ENCODE results near the gene ATP6V0B. TPM values are rescaled to one million over a fixed set of nuclear protein-coding genes. Genes with fewer than 3 reads are reported as not detected.

ATP6V0B gene
- total and polyA plus RNA-seq, 2 of the 8 experiments (the other 6 are each of a cell fraction or from before 2014, with no cell fraction given): 105 to 308 TPM

DNA sequence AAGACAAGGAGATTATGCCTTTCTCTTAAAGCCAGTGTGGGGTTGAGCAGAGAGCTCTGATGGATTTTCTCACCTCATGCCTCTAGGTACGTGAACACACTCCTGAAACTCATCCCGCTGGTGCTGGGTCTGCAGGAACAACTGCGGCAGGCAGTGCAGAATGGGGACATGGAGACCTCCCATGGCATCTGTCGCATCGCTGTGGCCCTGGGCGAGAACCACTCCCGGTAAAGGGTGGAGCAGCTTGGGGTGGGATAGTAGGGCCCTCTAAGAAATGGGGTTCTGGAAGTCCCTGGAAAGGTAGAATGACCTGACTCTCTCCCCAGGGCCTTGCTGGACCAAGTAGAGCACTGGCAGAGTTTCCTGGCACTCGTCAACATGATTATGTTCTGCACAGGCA, 18.5 kb upstream of the ATP6V0B start:
- H2BK120ac ChIP-seq (replicated peaks; ENCODE audit: low read depth, low read length): no peak overlapping the region
- FAIRE-seq: no peak
- no peaks in the 10 kb centered on the region for H3K9me3 ChIP-seq (ENCODE audit: insufficient read depth in 2 of 2, low read depth in 1 of 2, low read length in 1 of 2)
- H3K23ac ChIP-seq (ENCODE audit: insufficient read length): no peak overlapping the region
- no peak overlapping the region for H4K8ac ChIP-seq (ENCODE audit: extremely low read depth, insufficient read depth, low read length)
- no peak overlapping the region for H3K4me2 ChIP-seq (ENCODE audit: insufficient read depth in 1 of 2, low read depth in 2 of 2, low read length in 2 of 2)
- H4K20me1 ChIP-seq (replicated peaks in 1 of 2; ENCODE audit: control insufficient read depth in 1 of 2, insufficient read depth in 2 of 2, low read length in 2 of 2): peaks cover 0 to 6% of the 10 kb centered on the region in 2 experiments
- H3K23me2 ChIP-seq (ENCODE audit: low read depth, low read length): no peaks in the 10 kb centered on the region
- H2AK5ac ChIP-seq (ENCODE audit: low read depth, low read length): no peak overlapping the region
- CTCF ChIA-PET (ENCODE audit: partially characterized antibody): interaction anchor here (0.8 to 4.6 kb wide), 7 partner anchors 8 to 192 kb away, joined by 3 to 25 read pairs (median 4); partner anchors contain the start of genes ARTN and ATP6V0B
- WGBS, 2 experiments (ENCODE audit: extremely low coverage in 1 of 2, insufficient coverage in 1 of 2, insufficient read length in 1 of 2, insufficient replicate concordance in 2 of 2, low coverage in 1 of 2, low lambda C conversion rate in 2 of 2, missing lambda C conversion rate in 1 of 2): 91% methylated on average over 8 of the region's 8 CpGs; no CpG with 5 or more reads in 1 of the 2 experiments
- H2BK5ac ChIP-seq (ENCODE audit: low read depth, low read length): no peak overlapping the region
- no peak overlapping the region for H4K5ac ChIP-seq (ENCODE audit: insufficient read length, low read depth, low read length)
- no peak overlapping the region for H2BK15ac ChIP-seq (ENCODE audit: low read length)
- H3K79me1 ChIP-seq (ENCODE audit: low read depth, low read length): peaks cover 3% of the 10 kb centered on the region
- no peak overlapping the region for H2BK12ac ChIP-seq (ENCODE audit: low read depth, low read length)
- H3K36me3 ChIP-seq (ENCODE audit: control insufficient read depth in 2 of 4, insufficient read depth in 4 of 4, low read length in 3 of 4): peaks cover 3 to 14% (median 6%) of the 10 kb centered on the region in 4 experiments; a peak in 4 of 8 replicates
- POLR2A ChIA-PET (ENCODE audit: partially characterized antibody): interaction anchor here (1.0 to 2.0 kb wide), 4 partner anchors 10 to 190 kb away, joined by 5 to 7 read pairs (median 6); partner anchors contain the start of genes ATP6V0B and IPO13
- no peak overlapping the region for H2AFZ ChIP-seq (ENCODE audit: low read length)
- no peak overlapping the region for H3K4ac ChIP-seq (replicated peaks; ENCODE audit: insufficient read length, low read depth, low read length)
- H3K27ac ChIP-seq (ENCODE audit: low read depth, low read length): no peak overlapping the region
- no peak overlapping the region for H3K18ac ChIP-seq (ENCODE audit: extremely low read depth, low read length)
- 0 out of 4 replicates have a peak, but pooled peaks cover 0 to 4% of the 10 kb centered on the region in 2 experiments for H3K79me2 ChIP-seq (ENCODE audit: control insufficient read depth in 1 of 2, insufficient read depth in 2 of 2, low read length in 2 of 2)
- H3K56ac ChIP-seq (replicated peaks; ENCODE audit: insufficient read length, low read depth, low read length): no peak overlapping the region
- H2BK20ac ChIP-seq (ENCODE audit: low read length): no peak overlapping the region
- H3K27me3 ChIP-seq (replicated peaks in 1 of 4; ENCODE audit: control insufficient read depth in 3 of 4, extremely low read depth in 1 of 4, insufficient read depth in 3 of 4, low read length in 3 of 4): no peaks in the 10 kb centered on the region
- H3K9ac ChIP-seq (replicated peaks in 1 of 4; ENCODE audit: extremely low read depth in 1 of 4, low read depth in 3 of 4, low read length in 3 of 4): no peak overlapping the region
- DNase-seq (ENCODE audit: low read depth in 1 of 2, low spot score in 2 of 2): no peak
- no peak overlapping the region for H3K14ac ChIP-seq (ENCODE audit: insufficient read length)
- no peak overlapping the region for H3K4me3 ChIP-seq (ENCODE audit: extremely low read depth in 1 of 4, insufficient read depth in 2 of 4, low read depth in 3 of 4, low read length in 4 of 4)
- H3K4me1 ChIP-seq (replicated peaks in 1 of 4; ENCODE audit: control insufficient read depth in 3 of 4, insufficient read depth in 4 of 4, low read length in 3 of 4): peaks cover 0 to 5% (median 4%) of the 10 kb centered on the region in 4 experiments; a peak in 3 of 7 replicates
- H4K91ac ChIP-seq (replicated peaks; ENCODE audit: insufficient read length, low read length): no peak overlapping the region
- TF ChIP-seq ATF2 (IDR thresholded peaks at IDR 0.05; ENCODE audit: low read length) (no peak), CTCF (IDR thresholded peaks at IDR 0.05; ENCODE audit: control extremely low read depth in 1 of 3, insufficient read depth in 1 of 3, low read depth in 1 of 3, low read length in 3 of 3) (no peak), TAF7 (optimal IDR thresholded peaks at IDR 0.05; ENCODE audit: borderline replicate concordance, low read depth, low read length) (no peak), HDAC2 (IDR thresholded peaks at IDR 0.05; ENCODE audit: borderline replicate concordance in 1 of 2, low read depth in 2 of 2, low read length in 2 of 2) (no peak), KDM4A (IDR thresholded peaks at IDR 0.05; ENCODE audit: low read depth, low read length, severe bottlenecking) (no peak), POLR2A (IDR thresholded peaks at IDR 0.05; ENCODE audit: control extremely low read depth in 1 of 2, low read depth in 2 of 2, low read length in 2 of 2) (no peak), ASH2L (IDR thresholded peaks at IDR 0.05; ENCODE audit: low read length) (no peak), SUZ12 (IDR thresholded peaks at IDR 0.05; ENCODE audit: low read length) (no peak), FOSL1 (IDR thresholded peaks at IDR 0.05; ENCODE audit: insufficient read depth, low read depth, low read length) (no peak)
